Neural cell (in vitro differentiated cells): Measurements from ENCODE around the gene SCYGR6. TPM values are rescaled to one million over a fixed set of nuclear protein-coding genes. Genes with fewer than 3 reads are reported as not detected.

Experiments
- H2AFZ ChIP-seq: fragments of 200-600, 300-800 bp; sonication (generic), shearing (Covaris generic); 2 replicates; pipeline ENCODE4 v1.6.0; 2014; ENCODE audit warnings: low read depth, mild to moderate bottlenecking, antibody characterized with exemption, low read length, moderate library complexity
- H3F3A ChIP-seq: fragments of 200-600 bp; shearing (Covaris generic); 2 replicates; pipeline ENCODE4 v1.6.1; 2016; ENCODE audit warnings: mild to moderate bottlenecking, moderate library complexity, mixed read lengths, antibody characterized with exemption, low read length; ENCODE audit not compliant: insufficient read depth, poor library complexity, severe bottlenecking
- H3K27ac ChIP-seq: fragments of 200-600, 300-800 bp; sonication (generic), shearing (Covaris generic); 2 replicates; pipeline ENCODE4 v1.5.1; 2014; ENCODE audit warnings: mild to moderate bottlenecking, low read length, moderate library complexity
- H3K27me3 ChIP-seq: fragments of 300-800, 200-600 bp; sonication (generic), shearing (Covaris generic); 2 replicates; pipeline ENCODE4 v1.6.0; 2014; ENCODE audit warnings: mild to moderate bottlenecking, low read depth, low read length, moderate library complexity; ENCODE audit not compliant: insufficient read depth
- H3K36me3 ChIP-seq: fragments of 300-800, 200-600 bp; sonication (generic), shearing (Covaris generic); 2 replicates; pipeline ENCODE4 v1.5.1; 2014; ENCODE audit warnings: mild to moderate bottlenecking, antibody characterized with exemption, low read length, moderate library complexity; ENCODE audit not compliant: insufficient read depth
- H3K4me2 ChIP-seq: fragments of 300-800, 200-600 bp; sonication (generic), shearing (Covaris generic); 2 replicates; pipeline ENCODE4 v1.6.0; 2014; ENCODE audit warnings: mild to moderate bottlenecking, low read length
- H3K4me3 ChIP-seq: fragments of 300-800, 200-600 bp; sonication (generic), shearing (Covaris generic); 2 replicates; pipeline ENCODE4 v1.5.1; 2014; ENCODE audit warnings: mild to moderate bottlenecking, low read length, moderate library complexity
- H3K79me2 ChIP-seq: fragments of 200-600 bp; shearing (Covaris generic); replicated peaks from 2 replicates; pipeline ENCODE4 v1.6.0; 2014; ENCODE audit warnings: mild to moderate bottlenecking, low read length, moderate library complexity; ENCODE audit not compliant: insufficient read depth
- H3K9ac ChIP-seq: fragments of 300-800, 200-600 bp; sonication (generic), shearing (Covaris generic); 2 replicates; pipeline ENCODE4 v1.6.1; 2016; ENCODE audit warnings: mild to moderate bottlenecking, low read length, mixed read lengths
- H3K9me2 ChIP-seq: fragments of 200-600 bp; shearing (Covaris generic); 2 replicates; pipeline ENCODE4 v1.6.1; 2016; ENCODE audit warnings: mild to moderate bottlenecking, low read length, mixed read lengths; ENCODE audit not compliant: insufficient read depth
- H3K9me3 ChIP-seq: fragments of 200-600, 300-800 bp; sonication (generic), shearing (Covaris generic); 2 replicates; pipeline ENCODE4 v1.6.1; 2016; ENCODE audit warnings: mild to moderate bottlenecking, mixed run types, low read length, moderate library complexity, mixed read lengths
- H4K20me1 ChIP-seq: fragments of 200-600 bp; shearing (Covaris generic); 2 replicates; pipeline ENCODE4 v1.6.1; 2016; ENCODE audit warnings: mild to moderate bottlenecking, mixed run types; ENCODE audit not compliant: insufficient read depth
- CTCF ChIP-seq: fragments of 450-650 bp; IDR thresholded peaks from 2 replicates; pipeline ENCODE4 v1.5.1; 2014; ENCODE audit warnings: antibody characterized with exemption, mild to moderate bottlenecking, moderate library complexity; ENCODE audit not compliant: poor library complexity, severe bottlenecking
- EP300 ChIP-seq: fragments of 450-650 bp; conservative IDR thresholded peaks from 2 replicates; pipeline ENCODE4 v1.6.1; 2014; ENCODE audit warnings: antibody characterized with exemption, mild to moderate bottlenecking, moderate library complexity; ENCODE audit not compliant: poor library complexity, severe bottlenecking
- EZH2 ChIP-seq: fragments of 200-600, 300-800 bp; shearing (Covaris generic), sonication (generic); IDR thresholded peaks from 2 replicates; pipeline ENCODE4 v1.6.1; 2014; ENCODE audit warnings: antibody characterized with exemption, low read length, borderline replicate concordance, mild to moderate bottlenecking; ENCODE audit not compliant: insufficient read depth, poor library complexity, severe bottlenecking
- MXI1 ChIP-seq: fragments of 450-650 bp; conservative IDR thresholded peaks from 2 replicates; pipeline ENCODE4 v1.6.1; 2014; ENCODE audit warnings: antibody characterized with exemption, mild to moderate bottlenecking; ENCODE audit not compliant: poor library complexity, severe bottlenecking
- POLR2AphosphoS5 ChIP-seq: IDR thresholded peaks from 2 replicates; pipeline ENCODE4 v1.6.1; 2012
- RAD21 ChIP-seq: fragments of 450-650 bp; conservative IDR thresholded peaks from 2 replicates; pipeline ENCODE4 v1.6.1; 2014; ENCODE audit warnings: antibody characterized with exemption, mild to moderate bottlenecking, moderate library complexity
- REST ChIP-seq: IDR thresholded peaks from 2 replicates; pipeline ENCODE4 v1.6.1; 2012; ENCODE audit warnings: borderline replicate concordance
- SMC3 ChIP-seq: fragments of 450-650 bp; conservative IDR thresholded peaks from 2 replicates; pipeline ENCODE4 v1.6.1; 2014; ENCODE audit warnings: antibody characterized with exemption, mild to moderate bottlenecking, moderate library complexity; ENCODE audit not compliant: poor library complexity
- TAF1 ChIP-seq: IDR thresholded peaks from 2 replicates; pipeline ENCODE4 v1.6.1; 2012; ENCODE audit warnings: low read depth
- polyA minus RNA-seq: library from RNA; depleted of rRNA, polyadenylated mRNA; stranded (reverse); fragments of >200 nt; gene quantifications from 2 replicates; pipeline ENCODE4 v1.2.3, GENCODE V29; 2014
- polyA plus RNA-seq: library from polyadenylated mRNA; depleted of rRNA; stranded (reverse); fragments of >200 nt; gene quantifications from 2 replicates; pipeline ENCODE4 v1.2.3, GENCODE V29; 2014

SCYGR6 gene
- polyA plus RNA-seq (not detected in 2 replicates), polyA minus RNA-seq (not detected in 2 replicates)

- no peak within 1 kb of the TSS for H3K27ac ChIP-seq
- H4K20me1 ChIP-seq = no peaks in the 10 kb centered on the region
- TF ChIP-seq MXI1 (no peak), EZH2 (no peak), REST (no peak), EP300 (no peak), SMC3 (no peak), TAF1 (no peak), POLR2AphosphoS5 (no peak), CTCF (no peak), RAD21 (no peak)
- H3F3A ChIP-seq = no peaks in the 10 kb centered on the region
- H3K9me3 ChIP-seq = no peaks in the 10 kb centered on the region
- no peaks in the 10 kb centered on the region for H3K27me3 ChIP-seq
- H3K79me2 ChIP-seq = no peaks in the 10 kb centered on the region
- H3K9ac ChIP-seq = no peak within 1 kb of the TSS
- H2AFZ ChIP-seq = no peak within 1 kb of the TSS
- no peak within 1 kb of the TSS for H3K4me2 ChIP-seq
- no peaks in the 10 kb centered on the region for H3K9me2 ChIP-seq
- H3K4me3 ChIP-seq = no peak within 1 kb of the TSS
- no peaks in the 10 kb centered on the region for H3K36me3 ChIP-seq
Measured at GRCh38 chr2:227724394-227725039, at the start of gene SCYGR6. Gene SCYGR6, minus strand, starts transcription at chr2:227724757. Its CDS starts 0 bp downstream, at chr2:227724757.

- no peaks in the 10 kb centered on the region for H3K27me3 ChIP-seq
- no peaks in the 10 kb centered on the region for H3K9me3 ChIP-seq
- no peaks in the 10 kb centered on the region for H3F3A ChIP-seq
- no peaks in the 10 kb centered on the region for H3K9me2 ChIP-seq
- no peak overlapping the region for H3K9ac ChIP-seq
- no peaks in the 10 kb centered on the region for H3K79me2 ChIP-seq
- H2AFZ ChIP-seq = no peak overlapping the region
- H3K4me2 ChIP-seq = no peak overlapping the region
- no peaks in the 10 kb centered on the region for H3K36me3 ChIP-seq
- TF ChIP-seq REST = no peak
- no peak for TF ChIP-seq TAF1
- no peak for TF ChIP-seq SMC3
- TF ChIP-seq MXI1 = no peak
- no peak for TF ChIP-seq EZH2
- no peak for TF ChIP-seq CTCF
- no peak for TF ChIP-seq RAD21
- no peak for TF ChIP-seq POLR2AphosphoS5
- TF ChIP-seq EP300 = no peak
- no peaks in the 10 kb centered on the region for H4K20me1 ChIP-seq
- H3K4me3 ChIP-seq = no peak overlapping the region
- no peak overlapping the region for H3K27ac ChIP-seq
Measured at GRCh38 chr2:227774011-227774624, 49.6 kb upstream of the SCYGR6 start.
